Measurements from ENCODE around the gene DIPK2B. TPM values are rescaled to one million over a fixed set of nuclear protein-coding genes. Genes with fewer than 3 reads are reported as not detected.

The DIPK2B gene
- total RNA-seq, 1 experiment from 2014 or later, result not detected

- Mint-ChIP-seq H3K27ac (no peak overlapping the region), H3K36me3 (no peaks in the 10 kb centered on the region), H3K4me3 (no peak overlapping the region), H3K4me1 (0 out of 2 replicates have a peak, but pooled peaks cover 4% of the 10 kb centered on the region), H3K27me3 (ENCODE audit: low read depth) (no peaks in the 10 kb centered on the region), H3K9me3 (no peaks in the 10 kb centered on the region)
- ChIA-PET CTCF (interaction anchor here (1.0 kb wide), 1 partner anchor 13 kb away, joined by 4 read pairs; no protein-coding TSS in a partner anchor), POLR2A (no interaction called here)
- peak; percentile 16; the same call in 1 of the 2 replicates for ATAC-seq
- no peak for DNase-seq (ENCODE audit: low spot score)
- no peak for TF ChIP-seq TP53 (CRISPR knock-in tag; IDR thresholded peaks at IDR 0.05)
Observed at GRCh38 chrX:45186643-45187026, 14.0 kb downstream of the DIPK2B start.

DNA sequence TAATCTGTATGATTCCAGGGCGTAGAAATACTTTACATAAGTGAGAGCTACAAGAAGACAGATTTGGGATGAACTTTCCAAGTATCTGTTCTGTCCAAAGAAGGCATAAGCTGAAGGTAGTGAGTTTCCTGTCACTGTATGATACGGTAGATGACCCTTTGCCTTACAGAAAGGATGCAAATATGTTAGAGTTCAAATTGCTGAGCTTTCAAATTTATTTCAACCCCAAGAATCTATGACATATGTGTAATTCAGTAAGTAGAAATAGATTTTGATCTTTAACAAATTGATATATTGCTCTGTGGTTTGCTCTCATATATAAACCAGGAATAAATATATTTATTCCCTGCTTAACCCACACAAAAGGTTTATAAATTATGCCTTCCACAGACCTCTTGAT, 16.5 kb downstream of the DIPK2B start:
- Mint-ChIP-seq H3K27ac (no peak overlapping the region), H3K27me3 (ENCODE audit: low read depth) (no peaks in the 10 kb centered on the region), H3K4me1 (0 out of 2 replicates have a peak, but pooled peaks cover 4% of the 10 kb centered on the region), H3K36me3 (no peaks in the 10 kb centered on the region), H3K9me3 (peaks cover 5% of the 10 kb centered on the region; the same call in 1 of the 2 replicates), H3K4me3 (no peak overlapping the region)
- no peak for DNase-seq (ENCODE audit: low spot score)
- ChIA-PET POLR2A (no interaction called here), CTCF (no interaction called here)
- TF ChIP-seq, protein P1, sequence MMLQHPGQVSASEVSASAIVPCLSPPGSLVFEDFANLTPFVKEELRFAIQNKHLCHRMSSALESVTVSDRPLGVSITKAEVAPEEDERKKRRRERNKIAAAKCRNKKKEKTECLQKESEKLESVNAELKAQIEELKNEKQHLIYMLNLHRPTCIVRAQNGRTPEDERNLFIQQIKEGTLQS (CRISPR knock-in tag; conservative IDR thresholded peaks at IDR 0.05), result no peak
- TF ChIP-seq, protein P2, sequence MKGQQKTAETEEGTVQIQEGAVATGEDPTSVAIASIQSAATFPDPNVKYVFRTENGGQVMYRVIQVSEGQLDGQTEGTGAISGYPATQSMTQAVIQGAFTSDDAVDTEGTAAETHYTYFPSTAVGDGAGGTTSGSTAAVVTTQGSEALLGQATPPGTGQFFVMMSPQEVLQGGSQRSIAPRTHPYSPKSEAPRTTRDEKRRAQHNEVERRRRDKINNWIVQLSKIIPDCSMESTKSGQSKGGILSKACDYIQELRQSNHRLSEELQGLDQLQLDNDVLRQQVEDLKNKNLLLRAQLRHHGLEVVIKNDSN (CRISPR knock-in tag; IDR thresholded peaks at IDR 0.05), result no peak
- no peak for TF ChIP-seq ZNF423 (CRISPR knock-in tag; IDR thresholded peaks at IDR 0.05)
- TF ChIP-seq ESRRA (CRISPR knock-in tag; IDR thresholded peaks at IDR 0.05; ENCODE audit: borderline replicate concordance), result no peak
- TF ChIP-seq, protein P3, sequence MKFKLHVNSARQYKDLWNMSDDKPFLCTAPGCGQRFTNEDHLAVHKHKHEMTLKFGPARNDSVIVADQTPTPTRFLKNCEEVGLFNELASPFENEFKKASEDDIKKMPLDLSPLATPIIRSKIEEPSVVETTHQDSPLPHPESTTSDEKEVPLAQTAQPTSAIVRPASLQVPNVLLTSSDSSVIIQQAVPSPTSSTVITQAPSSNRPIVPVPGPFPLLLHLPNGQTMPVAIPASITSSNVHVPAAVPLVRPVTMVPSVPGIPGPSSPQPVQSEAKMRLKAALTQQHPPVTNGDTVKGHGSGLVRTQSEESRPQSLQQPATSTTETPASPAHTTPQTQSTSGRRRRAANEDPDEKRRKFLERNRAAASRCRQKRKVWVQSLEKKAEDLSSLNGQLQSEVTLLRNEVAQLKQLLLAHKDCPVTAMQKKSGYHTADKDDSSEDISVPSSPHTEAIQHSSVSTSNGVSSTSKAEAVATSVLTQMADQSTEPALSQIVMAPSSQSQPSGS (CRISPR knock-in tag; IDR thresholded peaks at IDR 0.05; ENCODE audit: borderline replicate concordance, low read depth), result no peak
- no peak for TF ChIP-seq NR3C1 (CRISPR knock-in tag; conservative IDR thresholded peaks at IDR 0.05; ENCODE audit: low read depth)
- TF ChIP-seq TEAD4 (CRISPR knock-in tag; IDR thresholded peaks at IDR 0.05), result no peak
- TF ChIP-seq, protein P4, sequence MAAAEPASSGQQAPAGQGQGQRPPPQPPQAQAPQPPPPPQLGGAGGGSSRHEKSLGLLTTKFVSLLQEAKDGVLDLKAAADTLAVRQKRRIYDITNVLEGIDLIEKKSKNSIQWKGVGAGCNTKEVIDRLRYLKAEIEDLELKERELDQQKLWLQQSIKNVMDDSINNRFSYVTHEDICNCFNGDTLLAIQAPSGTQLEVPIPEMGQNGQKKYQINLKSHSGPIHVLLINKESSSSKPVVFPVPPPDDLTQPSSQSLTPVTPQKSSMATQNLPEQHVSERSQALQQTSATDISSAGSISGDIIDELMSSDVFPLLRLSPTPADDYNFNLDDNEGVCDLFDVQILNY (CRISPR knock-in tag; IDR thresholded peaks at IDR 0.05), result no peak
- no peak for TF ChIP-seq ERG (CRISPR knock-in tag; IDR thresholded peaks at IDR 0.05)
- no peak for TF ChIP-seq SOX15 (CRISPR knock-in tag; IDR thresholded peaks at IDR 0.05)
- TF ChIP-seq RELA (CRISPR knock-in tag; IDR thresholded peaks at IDR 0.05; ENCODE audit: borderline replicate concordance), result no peak
- no peak for TF ChIP-seq NFYB (CRISPR knock-in tag; conservative IDR thresholded peaks at IDR 0.05; ENCODE audit: low read depth)
- TF ChIP-seq STAT6 (CRISPR knock-in tag; conservative IDR thresholded peaks at IDR 0.05; ENCODE audit: low read depth), result no peak
- no peak for TF ChIP-seq ETV6 (CRISPR knock-in tag; IDR thresholded peaks at IDR 0.05)
- TF ChIP-seq, protein P5, sequence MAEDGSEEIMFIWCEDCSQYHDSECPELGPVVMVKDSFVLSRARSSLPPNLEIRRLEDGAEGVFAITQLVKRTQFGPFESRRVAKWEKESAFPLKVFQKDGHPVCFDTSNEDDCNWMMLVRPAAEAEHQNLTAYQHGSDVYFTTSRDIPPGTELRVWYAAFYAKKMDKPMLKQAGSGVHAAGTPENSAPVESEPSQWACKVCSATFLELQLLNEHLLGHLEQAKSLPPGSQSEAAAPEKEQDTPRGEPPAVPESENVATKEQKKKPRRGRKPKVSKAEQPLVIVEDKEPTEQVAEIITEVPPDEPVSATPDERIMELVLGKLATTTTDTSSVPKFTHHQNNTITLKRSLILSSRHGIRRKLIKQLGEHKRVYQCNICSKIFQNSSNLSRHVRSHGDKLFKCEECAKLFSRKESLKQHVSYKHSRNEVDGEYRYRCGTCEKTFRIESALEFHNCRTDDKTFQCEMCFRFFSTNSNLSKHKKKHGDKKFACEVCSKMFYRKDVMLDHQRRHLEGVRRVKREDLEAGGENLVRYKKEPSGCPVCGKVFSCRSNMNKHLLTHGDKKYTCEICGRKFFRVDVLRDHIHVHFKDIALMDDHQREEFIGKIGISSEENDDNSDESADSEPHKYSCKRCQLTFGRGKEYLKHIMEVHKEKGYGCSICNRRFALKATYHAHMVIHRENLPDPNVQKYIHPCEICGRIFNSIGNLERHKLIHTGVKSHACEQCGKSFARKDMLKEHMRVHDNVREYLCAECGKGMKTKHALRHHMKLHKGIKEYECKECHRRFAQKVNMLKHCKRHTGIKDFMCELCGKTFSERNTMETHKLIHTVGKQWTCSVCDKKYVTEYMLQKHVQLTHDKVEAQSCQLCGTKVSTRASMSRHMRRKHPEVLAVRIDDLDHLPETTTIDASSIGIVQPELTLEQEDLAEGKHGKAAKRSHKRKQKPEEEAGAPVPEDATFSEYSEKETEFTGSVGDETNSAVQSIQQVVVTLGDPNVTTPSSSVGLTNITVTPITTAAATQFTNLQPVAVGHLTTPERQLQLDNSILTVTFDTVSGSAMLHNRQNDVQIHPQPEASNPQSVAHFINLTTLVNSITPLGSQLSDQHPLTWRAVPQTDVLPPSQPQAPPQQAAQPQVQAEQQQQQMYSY (CRISPR knock-in tag; IDR thresholded peaks at IDR 0.05), result no peak
- no peak for TF ChIP-seq OVOL2 (CRISPR knock-in tag; IDR thresholded peaks at IDR 0.05; ENCODE audit: borderline replicate concordance)
- ATAC-seq, result no peak
